GM12878 (cell line): Measurements from ENCODE around the gene CITED1.

ENCODE experiments used
- ASH2L ChIP-seq: fragments of 300-600, 200-600 bp; sonication (generic); IDR thresholded peaks from 2 replicates; pipeline ENCODE4 v1.6.1; 2017; ENCODE audit warnings: low read depth, mild to moderate bottlenecking, borderline replicate concordance
- CREB1 ChIP-seq: IDR thresholded peaks from 2 replicates; pipeline ENCODE4 v1.6.1; 2012; ENCODE audit warnings: low read depth, mild to moderate bottlenecking, inconsistent platforms
- EP300 ChIP-seq, 2 experiments: fragments of 150-350 bp in 1 of 2; IDR thresholded peaks; 2 replicates each; pipeline ENCODE4 v1.6.1; 2011 to 2012; ENCODE audit warnings: low read depth in 2 of 2, low read length in 2 of 2, borderline replicate concordance in 1 of 2, improper control_type of control experiment in 1 of 2, inconsistent platforms in 1 of 2; ENCODE audit not compliant: control insufficient read depth in 1 of 2
- GABPA ChIP-seq: IDR thresholded peaks from 2 replicates; pipeline ENCODE4 v1.6.1; 2014; ENCODE audit warnings: antibody characterized with exemption, low read depth, mild to moderate bottlenecking, inconsistent platforms
- HDGF ChIP-seq: fragments of 450-650 bp; IDR thresholded peaks from 2 replicates; pipeline ENCODE4 v1.6.1; 2016; ENCODE audit warnings: antibody characterized with exemption
- SIN3A ChIP-seq: IDR thresholded peaks from 2 replicates; pipeline ENCODE4 v1.6.1; 2012; ENCODE audit warnings: low read depth, low read length, improper control_type of control experiment
- SPI1 ChIP-seq: IDR thresholded peaks from 2 replicates; pipeline ENCODE4 v1.6.1; 2011; ENCODE audit warnings: low read depth, mild to moderate bottlenecking, low read length, moderate library complexity, borderline replicate concordance; ENCODE audit not compliant: insufficient read depth
- TF ChIP-seq, protein P1 (sequence below), 3 experiments: IDR thresholded peaks in 2 of 3; conservative IDR thresholded peaks in 1 of 3; 2 replicates each; pipeline ENCODE4 v1.5.1; 2011; ENCODE audit warnings: low read depth in 3 of 3, low read length in 3 of 3, mild to moderate bottlenecking in 3 of 3, control low read depth in 2 of 3, moderate library complexity in 2 of 3, inconsistent platforms in 1 of 3, mixed read lengths in 1 of 3; ENCODE audit not compliant: control insufficient read depth in 2 of 3, insufficient read depth in 1 of 3; ENCODE audit errors: extremely low read depth in 1 of 3

- no peak for TF ChIP-seq SIN3A
- TF ChIP-seq GABPA, result no peak
- TF ChIP-seq ASH2L, result no peak
- TF ChIP-seq CREB1, result no peak
- no peak for TF ChIP-seq SPI1
- TF ChIP-seq HDGF, result no peak
- TF ChIP-seq, protein P1, sequence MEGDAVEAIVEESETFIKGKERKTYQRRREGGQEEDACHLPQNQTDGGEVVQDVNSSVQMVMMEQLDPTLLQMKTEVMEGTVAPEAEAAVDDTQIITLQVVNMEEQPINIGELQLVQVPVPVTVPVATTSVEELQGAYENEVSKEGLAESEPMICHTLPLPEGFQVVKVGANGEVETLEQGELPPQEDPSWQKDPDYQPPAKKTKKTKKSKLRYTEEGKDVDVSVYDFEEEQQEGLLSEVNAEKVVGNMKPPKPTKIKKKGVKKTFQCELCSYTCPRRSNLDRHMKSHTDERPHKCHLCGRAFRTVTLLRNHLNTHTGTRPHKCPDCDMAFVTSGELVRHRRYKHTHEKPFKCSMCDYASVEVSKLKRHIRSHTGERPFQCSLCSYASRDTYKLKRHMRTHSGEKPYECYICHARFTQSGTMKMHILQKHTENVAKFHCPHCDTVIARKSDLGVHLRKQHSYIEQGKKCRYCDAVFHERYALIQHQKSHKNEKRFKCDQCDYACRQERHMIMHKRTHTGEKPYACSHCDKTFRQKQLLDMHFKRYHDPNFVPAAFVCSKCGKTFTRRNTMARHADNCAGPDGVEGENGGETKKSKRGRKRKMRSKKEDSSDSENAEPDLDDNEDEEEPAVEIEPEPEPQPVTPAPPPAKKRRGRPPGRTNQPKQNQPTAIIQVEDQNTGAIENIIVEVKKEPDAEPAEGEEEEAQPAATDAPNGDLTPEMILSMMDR (IDR thresholded peaks at IDR 0.05 in 2 of 3, conservative IDR thresholded peaks at IDR 0.05 in 1 of 3; ENCODE audit: control insufficient read depth in 2 of 3, extremely low read depth in 1 of 3, insufficient read depth in 1 of 3, low read depth in 3 of 3, low read length in 3 of 3), result no peak
- no peak for TF ChIP-seq EP300 (IDR thresholded peaks at IDR 0.05; ENCODE audit: borderline replicate concordance in 1 of 2, control insufficient read depth in 1 of 2, low read depth in 2 of 2, low read length in 2 of 2)
Observed at GRCh38 chrX:72269671-72270251, 36.0 kb downstream of the CITED1 start.
